NCI-H510A (cell line): ENCODE data around the gene RIT2.

Experiments used
- DNase-seq: peaks from one replicate; lab custom pipeline; 2025; lab: John Stamatoyannopoulos, UW

The RIT2 gene

GRCh38 chr18:43115076-43115921 is at the start of gene RIT2:
RIT2 (minus strand) TSS chr18:43115685.
- DNase-seq, result no peak

GRCh38 chr18:43161528-43161927 is 46.0 kb upstream of the RIT2 start:
- DNase-seq, result no peak

GRCh38 chr18:43160509-43160908 is 45.0 kb upstream of the RIT2 start:
- no peak for DNase-seq

- no peak for DNase-seq
These were observed 44.4 kb upstream of the RIT2 start for GRCh38 chr18:43159926-43160325.

GRCh38 chr18:43159086-43159770 is 43.7 kb upstream of the RIT2 start:
- no peak for DNase-seq

- DNase-seq, result no peak
These were observed 42.9 kb upstream of the RIT2 start for GRCh38 chr18:43158381-43158780.

- no peak for DNase-seq
These were observed 40.4 kb upstream of the RIT2 start for GRCh38 chr18:43155842-43156241.

GRCh38 chr18:43148231-43148630 is 32.7 kb upstream of the RIT2 start:
- no peak for DNase-seq

GRCh38 chr18:43141208-43141607 is 25.7 kb upstream of the RIT2 start:
- DNase-seq, result no peak

GRCh38 chr18:43139288-43139946 is 23.9 kb upstream of the RIT2 start:
- no peak for DNase-seq

- DNase-seq, result no peak
These were observed 19.4 kb upstream of the RIT2 start for GRCh38 chr18:43134876-43135275.

GRCh38 chr18:43130716-43131260 is 15.3 kb upstream of the RIT2 start:
- no peak for DNase-seq

GRCh38 chr18:43129946-43130524 is 14.6 kb upstream of the RIT2 start:
- no peak for DNase-seq

GRCh38 chr18:43125471-43125870 is 10.0 kb upstream of the RIT2 start:
- DNase-seq, result no peak

- DNase-seq, result no peak
These were observed 7.5 kb upstream of the RIT2 start for GRCh38 chr18:43122955-43123354.

- no peak for DNase-seq
These were observed 1.3 kb upstream of the RIT2 start for GRCh38 chr18:43116699-43117294.

GRCh38 chr18:43113220-43113895 is 2.1 kb downstream of the RIT2 start:
- DNase-seq, result no peak

GRCh38 chr18:43108882-43109281 is 6.6 kb downstream of the RIT2 start:
- no peak for DNase-seq

- DNase-seq, result no peak
These were observed 7.0 kb downstream of the RIT2 start for GRCh38 chr18:43108469-43108868.

GRCh38 chr18:43093646-43094045 is 21.8 kb downstream of the RIT2 start:
- DNase-seq, result no peak

- DNase-seq, result no peak
These were observed 22.9 kb downstream of the RIT2 start for GRCh38 chr18:43092539-43092938.
